ENCODE results near the gene ARHGDIB. TPM values are rescaled to one million over a fixed set of nuclear protein-coding genes. Genes with fewer than 3 reads are reported as not detected.

The ARHGDIB gene
- 7.1 and 22.5 TPM in 2 replicates for total RNA-seq

DNA sequence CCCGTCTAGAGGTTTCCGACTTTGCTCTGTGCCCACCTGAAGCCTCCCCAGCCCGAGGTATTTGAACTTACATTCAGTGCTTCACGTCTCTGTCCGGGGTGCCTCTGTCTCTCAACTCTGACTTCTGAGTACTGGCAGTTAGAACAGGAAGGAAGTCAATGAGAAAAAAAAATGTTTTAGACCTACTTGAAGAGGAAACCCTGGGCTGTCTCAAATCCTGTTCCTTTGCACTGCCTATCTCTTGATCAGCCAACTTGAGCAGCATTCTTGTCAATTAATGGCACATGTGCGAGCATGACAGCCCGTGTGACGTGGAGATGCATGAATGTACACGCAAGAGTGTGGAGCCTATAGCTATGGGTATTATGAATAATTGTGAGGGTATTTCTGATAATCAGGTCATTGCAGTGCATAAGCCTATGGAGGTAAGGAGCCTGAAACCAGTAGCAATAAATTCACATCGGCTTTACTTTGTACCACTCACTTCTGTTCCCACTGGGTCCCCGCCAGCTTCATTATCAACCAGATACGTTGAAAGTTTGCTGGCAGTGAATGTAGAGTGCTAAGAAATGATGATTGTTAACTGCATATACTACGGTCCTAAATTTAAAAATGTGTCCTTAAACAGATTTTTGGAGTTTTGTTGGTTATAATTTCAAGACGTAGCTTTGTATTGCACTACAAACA is at the start of gene ARHGDIB:
ARHGDIB (minus strand) TSS at position 136 of the 687 bp plus-strand sequence. CDS start 10,889 bp downstream, outside the sequence.

DNA sequence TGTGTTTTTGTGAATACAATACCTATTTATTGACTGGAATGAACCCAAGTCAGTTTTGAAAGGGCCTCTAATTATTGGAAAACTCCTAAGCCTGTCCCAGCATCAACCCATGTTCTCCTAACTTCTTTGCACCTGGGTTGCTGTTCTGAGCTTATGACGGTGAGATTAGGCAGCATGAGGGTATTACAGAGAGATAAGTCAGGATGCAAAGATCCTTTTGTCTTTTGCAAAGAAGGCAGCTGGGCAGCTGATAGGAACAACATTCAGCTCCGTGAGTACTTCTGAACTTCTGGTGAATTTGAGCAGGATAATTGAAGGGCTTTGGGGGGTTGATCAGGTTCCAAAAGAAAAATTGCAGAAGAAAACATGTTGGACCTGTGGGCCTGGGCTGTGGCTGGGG is 11.4 kb upstream of the ARHGDIB start, which contains the start of gene PDE6H:
PDE6H (plus strand) TSS at position 227 of the 400 bp plus-strand sequence. CDS start 4,971 bp downstream, outside the sequence.

DNA sequence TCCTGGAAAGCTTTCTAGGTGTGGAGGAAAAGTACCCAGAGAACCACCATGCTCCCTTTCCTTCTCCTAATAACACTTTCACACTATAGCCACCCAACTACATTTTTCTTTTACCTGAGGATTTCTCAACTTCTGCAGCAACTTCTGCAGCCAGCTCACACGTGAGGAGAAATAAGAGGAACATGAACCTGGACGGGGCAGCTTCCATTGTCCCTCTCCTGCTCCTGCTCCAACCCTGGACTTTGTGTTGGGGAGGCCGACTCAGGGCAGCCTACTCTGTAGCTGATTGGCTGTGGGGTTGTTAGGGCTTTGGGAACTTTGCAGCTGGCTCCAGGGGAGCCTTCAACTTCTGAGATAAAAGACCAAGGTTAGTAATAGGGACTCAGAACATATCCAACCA is 23.1 kb downstream of the ARHGDIB start, which contains the start of gene ERP27:
ERP27 (minus strand) TSS at position 237 of the 400 bp plus-strand sequence; CDS start at position 208, 29 bp downstream.

Other genes starting within 250 kb of the ARHGDIB start
- gene WBP11, start 158.1 kb downstream of the ARHGDIB start, total RNA-seq: 8.6 and 12.2 TPM in 2 replicates
- 1.0 and 1.2 TPM in 2 replicates for gene C12orf60, start 157.9 kb downstream of the ARHGDIB start, total RNA-seq
- 3.5 and 10.1 TPM in 2 replicates for gene SMCO3, start 147.4 kb downstream of the ARHGDIB start, total RNA-seq
- 2.6 and 6.5 TPM in 2 replicates for gene ART4, start 118.1 kb downstream of the ARHGDIB start, total RNA-seq
- gene MGP, start 75.7 kb downstream of the ARHGDIB start, total RNA-seq: 6.7 and 31.5 TPM in 2 replicates
- gene ERP27, start 23.1 kb downstream of the ARHGDIB start, total RNA-seq: not detected in 2 replicates
- gene PDE6H, start 11.4 kb upstream of the ARHGDIB start, total RNA-seq: not detected in 2 replicates